Measurements from ENCODE around the gene CPLX3. TPM values are rescaled to one million over a fixed set of nuclear protein-coding genes. Genes with fewer than 3 reads are reported as not detected.

CPLX3 gene
- total RNA-seq, 2 experiments from 2014 or later = 0.11 TPM; not detected in 1

GRCh38 chr15:74820056-74820455 lies 6.4 kb upstream of the CPLX3 start:
- POLR2A ChIA-PET = interaction anchor here (2.3 kb wide), 1 partner anchor 17 kb away, joined by 6 read pairs; no protein-coding TSS in a partner anchor

GRCh38 chr15:74821091-74821789 lies 5.2 kb upstream of the CPLX3 start:
- TF ChIP-seq CTCF (IDR thresholded peaks at IDR 0.05) = no peak
- Mint-ChIP-seq H3K27me3 (peaks cover 4% of the 10 kb centered on the region), H3K4me3 (no peak overlapping the region), H3K36me3 (ENCODE audit: low read depth) (no peaks in the 10 kb centered on the region), H3K27ac (no peak overlapping the region), H3K4me1 (ENCODE audit: low read depth) (peaks cover 8% of the 10 kb centered on the region), H3K9me3 (no peaks in the 10 kb centered on the region)
- ChIA-PET POLR2A (interaction anchor here (0.9 to 2.3 kb wide), 2 partner anchors 16 to 17 kb away, joined by 4 to 6 read pairs; no protein-coding TSS in a partner anchor), CTCF (interaction anchor here (1.0 to 1.7 kb wide), 3 partner anchors 10 to 187 kb away, joined by 4 to 5 read pairs (median 4); no protein-coding TSS in a partner anchor)
- ATAC-seq = no peak
- DNase-seq = no peak
- intact Hi-C loops (cut with micrococcal nuclease) = no loop called here

More at GRCh38 chr15:74820056-74820455, 6.4 kb upstream of the CPLX3 start:
- no peak for ATAC-seq
- no peak overlapping the region for H3K4me3 Mint-ChIP-seq
- peaks cover 8% of the 10 kb centered on the region for H3K4me1 Mint-ChIP-seq (ENCODE audit: low read depth)
- H3K27ac Mint-ChIP-seq = no peak overlapping the region
- no peak for TF ChIP-seq CTCF (IDR thresholded peaks at IDR 0.05)
- intact Hi-C loops (cut with micrococcal nuclease) = no loop called here
- H3K36me3 Mint-ChIP-seq (ENCODE audit: low read depth) = no peaks in the 10 kb centered on the region
- CTCF ChIA-PET = interaction anchor here (0.9 to 1.7 kb wide), 3 partner anchors 9 to 52 kb away, joined by 3 to 4 read pairs (median 4); no protein-coding TSS in a partner anchor
- DNase-seq = no peak
- H3K27me3 Mint-ChIP-seq = no peaks in the 10 kb centered on the region
- no peaks in the 10 kb centered on the region for H3K9me3 Mint-ChIP-seq

- Mint-ChIP-seq H3K9me3 (no peaks in the 10 kb centered on the region), H3K4me3 (no peak overlapping the region), H3K36me3 (ENCODE audit: low read depth) (no peaks in the 10 kb centered on the region), H3K4me1 (ENCODE audit: low read depth) (peaks cover 8% of the 10 kb centered on the region), H3K27me3 (peaks cover 8% of the 10 kb centered on the region), H3K27ac (no peak overlapping the region)
- CTCF ChIA-PET = interaction anchor here (1.7 kb wide), 1 partner anchor 11 kb away, joined by 4 read pairs; no protein-coding TSS in a partner anchor
- no peak for TF ChIP-seq CTCF (IDR thresholded peaks at IDR 0.05)
- intact Hi-C loops (cut with micrococcal nuclease) = no loop called here
- ATAC-seq (no peak), DNase-seq (no peak)
- POLR2A ChIA-PET = no interaction called here
Measured at GRCh38 chr15:74821790-74822158, 4.7 kb upstream of the CPLX3 start.

GRCh38 chr15:74822233-74822632 lies 4.2 kb upstream of the CPLX3 start:
- POLR2A ChIA-PET = no interaction called here
- Mint-ChIP-seq H3K36me3 (ENCODE audit: low read depth) (no peaks in the 10 kb centered on the region), H3K4me1 (ENCODE audit: low read depth) (peaks cover 8% of the 10 kb centered on the region), H3K9me3 (no peaks in the 10 kb centered on the region), H3K27ac (no peak overlapping the region), H3K27me3 (peaks cover 12% of the 10 kb centered on the region), H3K4me3 (no peak overlapping the region)
- intact Hi-C loops (cut with micrococcal nuclease) = no loop called here
- ATAC-seq (no peak), DNase-seq (no peak)
- TF ChIP-seq CTCF (IDR thresholded peaks at IDR 0.05) = no peak
- CTCF ChIA-PET = interaction anchor here (1.0 kb wide), 1 partner anchor 42 kb away, joined by 3 read pairs; no protein-coding TSS in a partner anchor

- POLR2A ChIA-PET = no interaction called here
- no peaks in the 10 kb centered on the region for H3K9me3 Mint-ChIP-seq
- intact Hi-C loops (cut with micrococcal nuclease) = no loop called here
Measured at GRCh38 chr15:74823324-74823723, 3.1 kb upstream of the CPLX3 start.

More at GRCh38 chr15:74823324-74823723, 3.1 kb upstream of the CPLX3 start:
- Mint-ChIP-seq H3K27ac (no peak overlapping the region), H3K36me3 (ENCODE audit: low read depth) (no peaks in the 10 kb centered on the region), H3K4me3 (no peak overlapping the region), H3K4me1 (ENCODE audit: low read depth) (peaks cover 7% of the 10 kb centered on the region), H3K27me3 (peaks cover 21% of the 10 kb centered on the region)
- ATAC-seq (no peak), DNase-seq (no peak)
- TF ChIP-seq CTCF (IDR thresholded peaks at IDR 0.05) = no peak
- CTCF ChIA-PET = interaction anchor here (1.0 to 1.1 kb wide), 2 partner anchors 24 to 43 kb away, joined by 3 read pairs; no protein-coding TSS in a partner anchor
